Liver (tissue), 3 donors: ENCODE results near the gene ASB17.

Source experiments
- HNF4A ChIP-seq, 2 donors: conservative IDR thresholded peaks; 2 replicates each; pipeline ENCODE4 v1.6.1; 2016; ENCODE audit warnings: antibody characterized with exemption in 2 of 2, mild to moderate bottlenecking in 2 of 2
- JUND ChIP-seq, 2 donors: IDR thresholded peaks; 2 replicates each; pipeline ENCODE4 v1.6.1; 2016; ENCODE audit warnings: antibody characterized with exemption in 2 of 2
- TF ChIP-seq, protein P1 (sequence below): fragments of 150-350 bp; IDR thresholded peaks from 2 replicates; pipeline ENCODE4 v1.5.1; 2017; ENCODE audit warnings: improper control_type of control experiment, low read depth, low read length; ENCODE audit not compliant: missing input control
- donor health status: healthy.
- donor health status: healthy.

DNA sequence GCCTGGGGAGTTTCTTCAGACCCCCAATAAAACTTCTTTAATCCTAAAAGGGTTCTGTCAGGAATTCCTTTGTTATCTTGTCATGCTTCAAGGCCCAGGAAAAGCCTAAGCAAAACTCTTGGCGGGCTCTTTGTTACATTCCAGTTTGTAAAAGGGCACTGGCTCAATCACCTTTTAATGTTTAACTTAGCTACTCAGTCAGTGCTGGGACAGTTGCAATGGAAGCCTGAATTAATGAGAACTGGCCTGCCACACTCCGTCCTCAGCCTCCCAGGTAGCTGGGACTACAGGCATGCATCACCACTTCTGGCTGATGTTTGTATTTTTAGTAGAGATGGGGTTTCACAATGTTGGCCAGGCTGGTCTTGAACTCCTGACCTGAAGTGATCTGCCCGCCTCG, 21.3 kb upstream of the ASB17 start:
- TF ChIP-seq, protein P1, sequence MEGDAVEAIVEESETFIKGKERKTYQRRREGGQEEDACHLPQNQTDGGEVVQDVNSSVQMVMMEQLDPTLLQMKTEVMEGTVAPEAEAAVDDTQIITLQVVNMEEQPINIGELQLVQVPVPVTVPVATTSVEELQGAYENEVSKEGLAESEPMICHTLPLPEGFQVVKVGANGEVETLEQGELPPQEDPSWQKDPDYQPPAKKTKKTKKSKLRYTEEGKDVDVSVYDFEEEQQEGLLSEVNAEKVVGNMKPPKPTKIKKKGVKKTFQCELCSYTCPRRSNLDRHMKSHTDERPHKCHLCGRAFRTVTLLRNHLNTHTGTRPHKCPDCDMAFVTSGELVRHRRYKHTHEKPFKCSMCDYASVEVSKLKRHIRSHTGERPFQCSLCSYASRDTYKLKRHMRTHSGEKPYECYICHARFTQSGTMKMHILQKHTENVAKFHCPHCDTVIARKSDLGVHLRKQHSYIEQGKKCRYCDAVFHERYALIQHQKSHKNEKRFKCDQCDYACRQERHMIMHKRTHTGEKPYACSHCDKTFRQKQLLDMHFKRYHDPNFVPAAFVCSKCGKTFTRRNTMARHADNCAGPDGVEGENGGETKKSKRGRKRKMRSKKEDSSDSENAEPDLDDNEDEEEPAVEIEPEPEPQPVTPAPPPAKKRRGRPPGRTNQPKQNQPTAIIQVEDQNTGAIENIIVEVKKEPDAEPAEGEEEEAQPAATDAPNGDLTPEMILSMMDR, result no peak
- no peak for TF ChIP-seq JUND (IDR thresholded peaks at IDR 0.05)
- TF ChIP-seq HNF4A (conservative IDR thresholded peaks at IDR 0.05), result no peak
